ENCODE data around the gene YARS1.
"Not testable (repeated sequence)": the region's sequence is repeated elsewhere in the genome, so short reads cannot be mapped to it uniquely, and the experiment has no call there.

DNA sequence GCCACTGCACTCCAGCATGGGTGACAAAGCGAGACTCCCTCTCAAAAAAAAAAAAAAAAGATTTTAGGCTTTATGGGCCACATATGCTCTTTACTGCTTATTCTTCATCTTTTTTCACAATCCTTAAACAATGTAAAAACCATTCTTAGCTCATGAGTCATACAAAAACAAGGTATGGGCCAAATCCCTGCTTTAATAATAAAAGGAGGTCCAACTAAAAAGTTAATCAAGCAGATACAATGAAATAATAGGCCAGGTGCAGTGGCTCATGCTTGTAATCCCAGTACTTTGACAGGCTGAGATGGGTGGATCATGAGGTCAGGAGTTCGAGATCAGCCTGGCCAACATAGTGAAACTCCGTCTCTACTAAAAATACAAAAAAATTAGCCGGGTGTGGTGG is 21.4 kb downstream of the YARS1 start:
- not testable (repeated sequence) for TF ChIP-seq CTCF (conservative IDR thresholded peaks at IDR 0.05; ENCODE audit: low read length); EZH2phosphoT487 (IDR thresholded peaks at IDR 0.05; ENCODE audit: borderline replicate concordance)
